ENCODE measurements around the gene NASP.

The NASP gene

GRCh38 chr1:45667321-45668111 lies 83.7 kb downstream of the NASP start:
- no peak for DNase-seq (ENCODE audit: low read depth in 2 of 2)

Data from fibroblast of skin of left quadriceps (primary cell).